ENCODE data around the gene CTTNBP2NL.

DNA sequence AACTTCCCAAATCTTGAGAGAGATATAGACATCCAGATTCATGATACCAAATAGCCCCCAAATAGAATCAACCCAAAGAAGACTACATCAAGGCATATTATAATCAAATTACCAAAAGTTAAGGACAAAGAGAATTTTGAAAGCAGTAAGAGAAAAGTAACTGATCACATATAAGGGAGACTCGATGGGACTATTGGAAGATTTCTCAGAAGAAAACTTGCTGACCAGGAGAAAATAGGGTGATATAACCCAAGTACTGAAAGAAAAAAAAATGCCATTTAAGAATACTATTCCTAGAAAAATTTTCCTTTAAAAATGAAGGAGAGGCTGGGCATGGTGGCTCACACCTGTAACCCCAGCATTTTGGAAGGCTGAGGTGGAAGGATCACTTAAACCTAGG is 82.3 kb downstream of the CTTNBP2NL start:
- TF ChIP-seq, protein P1, sequence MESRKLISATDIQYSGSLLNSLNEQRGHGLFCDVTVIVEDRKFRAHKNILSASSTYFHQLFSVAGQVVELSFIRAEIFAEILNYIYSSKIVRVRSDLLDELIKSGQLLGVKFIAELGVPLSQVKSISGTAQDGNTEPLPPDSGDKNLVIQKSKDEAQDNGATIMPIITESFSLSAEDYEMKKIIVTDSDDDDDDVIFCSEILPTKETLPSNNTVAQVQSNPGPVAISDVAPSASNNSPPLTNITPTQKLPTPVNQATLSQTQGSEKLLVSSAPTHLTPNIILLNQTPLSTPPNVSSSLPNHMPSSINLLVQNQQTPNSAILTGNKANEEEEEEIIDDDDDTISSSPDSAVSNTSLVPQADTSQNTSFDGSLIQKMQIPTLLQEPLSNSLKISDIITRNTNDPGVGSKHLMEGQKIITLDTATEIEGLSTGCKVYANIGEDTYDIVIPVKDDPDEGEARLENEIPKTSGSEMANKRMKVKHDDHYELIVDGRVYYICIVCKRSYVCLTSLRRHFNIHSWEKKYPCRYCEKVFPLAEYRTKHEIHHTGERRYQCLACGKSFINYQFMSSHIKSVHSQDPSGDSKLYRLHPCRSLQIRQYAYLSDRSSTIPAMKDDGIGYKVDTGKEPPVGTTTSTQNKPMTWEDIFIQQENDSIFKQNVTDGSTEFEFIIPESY (IDR thresholded peaks at IDR 0.05) = no peak
- TF ChIP-seq, protein P2, sequence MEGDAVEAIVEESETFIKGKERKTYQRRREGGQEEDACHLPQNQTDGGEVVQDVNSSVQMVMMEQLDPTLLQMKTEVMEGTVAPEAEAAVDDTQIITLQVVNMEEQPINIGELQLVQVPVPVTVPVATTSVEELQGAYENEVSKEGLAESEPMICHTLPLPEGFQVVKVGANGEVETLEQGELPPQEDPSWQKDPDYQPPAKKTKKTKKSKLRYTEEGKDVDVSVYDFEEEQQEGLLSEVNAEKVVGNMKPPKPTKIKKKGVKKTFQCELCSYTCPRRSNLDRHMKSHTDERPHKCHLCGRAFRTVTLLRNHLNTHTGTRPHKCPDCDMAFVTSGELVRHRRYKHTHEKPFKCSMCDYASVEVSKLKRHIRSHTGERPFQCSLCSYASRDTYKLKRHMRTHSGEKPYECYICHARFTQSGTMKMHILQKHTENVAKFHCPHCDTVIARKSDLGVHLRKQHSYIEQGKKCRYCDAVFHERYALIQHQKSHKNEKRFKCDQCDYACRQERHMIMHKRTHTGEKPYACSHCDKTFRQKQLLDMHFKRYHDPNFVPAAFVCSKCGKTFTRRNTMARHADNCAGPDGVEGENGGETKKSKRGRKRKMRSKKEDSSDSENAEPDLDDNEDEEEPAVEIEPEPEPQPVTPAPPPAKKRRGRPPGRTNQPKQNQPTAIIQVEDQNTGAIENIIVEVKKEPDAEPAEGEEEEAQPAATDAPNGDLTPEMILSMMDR (IDR thresholded peaks at IDR 0.05; ENCODE audit: low read depth, low read length, missing input control) = no peak
- TF ChIP-seq HNF4A (conservative IDR thresholded peaks at IDR 0.05) (no peak), SP1 (IDR thresholded peaks at IDR 0.05) (no peak), TAF1 (conservative IDR thresholded peaks at IDR 0.05) (no peak), JUND (IDR thresholded peaks at IDR 0.05) (no peak), RAD21 (IDR thresholded peaks at IDR 0.05) (no peak), GABPA (IDR thresholded peaks at IDR 0.05 in 1 of 2, conservative IDR thresholded peaks at IDR 0.05 in 1 of 2) (no peak)
- TF ChIP-seq, protein P3, sequence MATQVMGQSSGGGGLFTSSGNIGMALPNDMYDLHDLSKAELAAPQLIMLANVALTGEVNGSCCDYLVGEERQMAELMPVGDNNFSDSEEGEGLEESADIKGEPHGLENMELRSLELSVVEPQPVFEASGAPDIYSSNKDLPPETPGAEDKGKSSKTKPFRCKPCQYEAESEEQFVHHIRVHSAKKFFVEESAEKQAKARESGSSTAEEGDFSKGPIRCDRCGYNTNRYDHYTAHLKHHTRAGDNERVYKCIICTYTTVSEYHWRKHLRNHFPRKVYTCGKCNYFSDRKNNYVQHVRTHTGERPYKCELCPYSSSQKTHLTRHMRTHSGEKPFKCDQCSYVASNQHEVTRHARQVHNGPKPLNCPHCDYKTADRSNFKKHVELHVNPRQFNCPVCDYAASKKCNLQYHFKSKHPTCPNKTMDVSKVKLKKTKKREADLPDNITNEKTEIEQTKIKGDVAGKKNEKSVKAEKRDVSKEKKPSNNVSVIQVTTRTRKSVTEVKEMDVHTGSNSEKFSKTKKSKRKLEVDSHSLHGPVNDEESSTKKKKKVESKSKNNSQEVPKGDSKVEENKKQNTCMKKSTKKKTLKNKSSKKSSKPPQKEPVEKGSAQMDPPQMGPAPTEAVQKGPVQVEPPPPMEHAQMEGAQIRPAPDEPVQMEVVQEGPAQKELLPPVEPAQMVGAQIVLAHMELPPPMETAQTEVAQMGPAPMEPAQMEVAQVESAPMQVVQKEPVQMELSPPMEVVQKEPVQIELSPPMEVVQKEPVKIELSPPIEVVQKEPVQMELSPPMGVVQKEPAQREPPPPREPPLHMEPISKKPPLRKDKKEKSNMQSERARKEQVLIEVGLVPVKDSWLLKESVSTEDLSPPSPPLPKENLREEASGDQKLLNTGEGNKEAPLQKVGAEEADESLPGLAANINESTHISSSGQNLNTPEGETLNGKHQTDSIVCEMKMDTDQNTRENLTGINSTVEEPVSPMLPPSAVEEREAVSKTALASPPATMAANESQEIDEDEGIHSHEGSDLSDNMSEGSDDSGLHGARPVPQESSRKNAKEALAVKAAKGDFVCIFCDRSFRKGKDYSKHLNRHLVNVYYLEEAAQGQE (IDR thresholded peaks at IDR 0.05) = no peak
